GM21423 (cell line): ENCODE data around the gene SUGP2.
"Not testable (repeated sequence)": the region's sequence is repeated elsewhere in the genome, so short reads cannot be mapped to it uniquely, and the experiment has no call there.

Experiments used
- ATAC-seq: cut with Tn5 transposase; IDR thresholded peaks from one replicate; pipeline ENCODE4 v1.9.1; 2021; ENCODE audit warnings: mild to moderate bottlenecking, moderate library complexity; ENCODE audit not compliant: unreplicated experiment

The SUGP2 gene

DNA sequence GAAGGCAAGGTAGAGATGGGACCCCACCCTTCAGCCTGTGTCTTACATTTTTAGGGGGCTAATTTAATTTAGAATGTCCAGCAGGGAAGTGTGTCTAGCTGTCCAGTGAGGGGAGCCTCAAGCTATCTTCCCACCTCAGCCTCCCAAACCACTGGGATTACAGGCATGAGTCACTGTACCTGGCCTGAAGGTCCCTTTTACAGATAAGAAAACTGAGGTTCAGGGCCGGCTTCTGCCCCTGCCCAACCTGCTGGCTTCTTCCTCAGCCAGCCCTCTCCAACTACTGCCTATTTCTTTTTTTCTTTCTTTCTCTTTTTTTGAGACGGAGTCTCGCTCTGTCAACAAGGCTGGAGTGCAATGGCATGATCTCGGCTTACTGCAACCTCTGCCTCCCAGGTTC, 72.9 kb downstream of the SUGP2 start:
- ATAC-seq = no peak

- ATAC-seq = no peak
Observed at GRCh38 chr19:18955042-18955441, 78.3 kb downstream of the SUGP2 start.

- ATAC-seq = no peak
Observed at GRCh38 chr19:18954094-18954493, 79.2 kb downstream of the SUGP2 start.

DNA sequence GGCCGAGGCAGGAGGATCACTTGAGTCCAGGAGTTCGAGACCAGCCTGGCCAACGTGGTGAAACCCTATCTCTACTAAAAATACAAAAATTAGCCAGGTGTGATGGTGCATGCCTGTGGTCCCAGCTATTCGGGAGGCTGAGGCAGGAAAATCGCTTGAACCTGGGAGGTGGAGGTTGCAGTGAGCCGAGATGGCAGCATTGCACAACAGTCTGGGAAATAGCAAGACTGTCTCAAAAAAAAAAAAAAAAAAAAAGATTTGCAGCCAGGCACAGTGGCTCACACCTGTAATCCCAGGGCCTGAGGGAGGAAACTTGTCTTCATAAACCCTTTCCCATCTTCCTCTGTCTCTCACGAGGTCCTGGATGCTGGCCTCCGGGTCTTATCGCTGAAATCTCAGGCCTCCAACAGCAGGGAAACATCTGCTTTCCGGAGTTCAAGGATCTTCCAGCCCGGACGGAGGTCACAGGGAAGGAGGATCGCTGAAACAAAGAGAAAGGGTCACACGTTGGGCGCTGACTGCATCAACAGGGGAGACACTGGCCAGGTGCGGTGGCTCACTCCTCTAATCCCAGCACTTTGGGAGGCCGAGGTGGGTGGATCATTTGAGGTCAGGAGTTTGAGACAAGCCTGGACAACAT, 80.8 kb downstream of the SUGP2 start:
- not testable (repeated sequence) for ATAC-seq

DNA sequence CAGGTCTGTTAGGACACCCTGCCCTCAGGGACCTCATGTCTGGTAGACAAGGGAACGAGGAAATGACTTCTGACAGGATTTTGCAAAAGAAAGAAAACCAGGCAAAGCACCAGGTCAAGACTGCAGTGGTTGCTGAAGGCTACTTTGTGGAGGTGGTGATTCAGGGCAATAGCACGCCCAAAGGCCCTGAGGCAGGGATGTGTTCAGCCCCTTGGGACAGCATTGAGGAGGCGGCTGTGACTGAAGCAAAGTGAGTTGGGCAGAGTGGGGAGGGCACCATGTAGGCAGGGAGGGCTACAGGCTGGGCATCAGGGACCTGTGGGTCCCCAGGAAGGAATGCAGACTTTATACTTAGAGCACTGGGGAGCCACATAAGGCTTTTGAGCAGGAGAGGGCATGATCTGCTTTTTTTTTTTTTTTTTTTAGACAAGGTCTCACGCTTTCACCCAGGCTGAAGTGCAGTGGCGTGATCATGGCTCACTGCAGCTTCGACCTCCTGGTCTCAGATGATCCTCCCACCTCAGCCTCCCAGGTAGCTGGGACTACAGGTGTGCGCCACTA, 81.5 kb downstream of the SUGP2 start:
- no peak for ATAC-seq

- no peak for ATAC-seq
Observed at GRCh38 chr19:18949858-18950257, 83.5 kb downstream of the SUGP2 start.

DNA sequence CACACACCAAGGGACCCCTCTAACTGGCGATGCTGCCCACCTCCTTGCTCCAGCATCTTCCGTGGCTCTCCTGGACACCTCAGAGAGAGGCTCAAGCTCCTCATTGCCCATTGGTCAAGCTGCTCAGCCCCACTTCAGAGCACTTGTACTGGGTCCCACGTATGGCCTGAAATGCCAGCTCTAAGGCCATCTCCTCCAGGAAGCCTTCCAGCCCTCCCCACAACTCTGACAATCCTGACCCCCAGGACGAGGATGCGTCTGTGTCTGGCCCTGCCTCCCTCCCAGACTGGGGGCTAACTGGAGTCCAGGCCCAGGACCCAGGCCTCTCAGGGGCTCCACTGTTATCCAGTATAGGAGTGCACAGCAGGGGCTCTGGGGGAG, 84.4 kb downstream of the SUGP2 start:
- no peak for ATAC-seq

DNA sequence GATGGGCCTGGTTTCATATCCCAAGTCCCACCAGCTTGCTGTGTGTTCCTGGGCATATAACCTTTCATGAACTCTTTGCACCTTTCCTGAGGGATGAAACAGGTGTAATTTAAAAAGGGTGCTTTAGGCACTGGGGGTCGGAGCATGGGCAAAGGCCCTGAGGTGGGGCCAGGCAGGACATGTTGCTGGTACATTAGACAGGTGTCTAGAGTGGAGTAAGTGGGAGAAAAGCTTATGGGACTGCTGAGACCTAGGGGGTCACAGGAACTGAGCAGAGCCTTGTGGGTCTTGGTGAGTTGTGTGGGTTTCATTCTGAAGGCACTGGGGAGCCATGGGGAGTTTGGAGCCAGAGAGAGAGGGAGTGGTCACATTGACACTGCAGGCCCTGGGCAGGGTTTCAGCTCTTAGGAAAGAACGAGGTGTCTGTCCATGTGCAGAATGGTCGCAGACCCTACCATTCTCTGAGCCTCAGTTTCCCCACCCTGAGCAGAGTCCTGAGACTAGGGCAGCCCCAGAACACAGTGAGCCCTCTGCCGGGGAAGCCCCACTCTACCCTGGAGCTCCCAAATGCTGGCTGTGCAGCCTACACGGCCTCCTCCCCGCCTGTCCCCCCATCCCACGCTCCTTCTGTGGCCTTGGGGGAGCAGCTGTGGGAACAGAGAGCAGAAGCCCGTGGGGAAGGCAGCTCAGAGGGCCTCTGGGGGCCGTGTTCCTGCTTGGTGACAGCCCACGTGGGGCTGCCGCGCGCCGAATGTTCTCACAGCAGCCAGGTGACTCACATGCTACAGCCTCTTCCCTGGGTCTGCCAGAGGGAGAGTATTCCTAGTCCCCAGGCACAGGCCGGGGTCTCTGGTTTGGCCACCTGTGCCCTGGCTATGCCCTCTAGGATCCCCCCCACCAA, 85.0 kb downstream of the SUGP2 start:
- ATAC-seq = no peak

DNA sequence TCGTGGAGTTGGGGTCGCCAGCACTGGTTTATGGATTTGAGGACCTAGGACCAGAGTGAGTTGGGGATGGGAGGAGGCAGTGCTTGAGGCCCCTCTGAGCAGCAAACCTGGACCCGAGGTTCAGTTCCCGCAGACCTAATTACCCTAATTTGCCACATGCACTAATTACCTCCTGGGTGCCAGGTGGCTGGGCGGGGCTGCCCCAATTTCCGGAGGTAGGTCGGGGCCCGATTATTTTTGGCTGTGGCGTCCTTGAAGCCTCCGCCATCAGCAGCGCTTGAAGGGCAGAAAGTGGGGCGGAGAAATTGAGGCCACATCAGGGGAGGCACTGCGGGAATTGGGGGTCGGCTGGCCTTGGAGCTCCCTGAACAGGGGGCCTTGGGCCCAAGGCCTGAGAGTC, 86.4 kb downstream of the SUGP2 start:
- no peak for ATAC-seq

DNA sequence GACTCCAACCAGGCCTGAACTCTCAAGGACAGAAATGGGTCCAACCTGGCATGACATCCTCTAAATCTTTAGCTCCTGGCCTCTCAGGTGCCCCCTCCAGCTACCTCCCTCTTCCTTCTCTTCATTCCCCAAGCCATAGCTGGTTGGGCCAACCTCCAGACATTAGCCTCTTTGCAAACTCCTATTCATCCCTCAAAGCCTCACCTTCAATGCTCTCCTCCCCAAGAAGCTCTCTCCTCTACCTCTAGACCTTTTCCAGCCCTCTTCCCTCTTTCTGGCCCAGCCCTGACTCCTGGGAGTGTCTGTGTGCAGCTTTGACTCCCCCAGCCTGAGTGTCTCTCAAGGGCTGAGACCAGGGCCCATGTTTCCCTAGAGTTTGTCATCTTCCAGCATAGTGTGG, 87.0 kb downstream of the SUGP2 start:
- no peak for ATAC-seq

- ATAC-seq = no peak
Observed at GRCh38 chr19:18945297-18945696, 88.0 kb downstream of the SUGP2 start.

- no peak for ATAC-seq
Observed at GRCh38 chr19:18943465-18943864, 89.9 kb downstream of the SUGP2 start.

GRCh38 chr19:18942692-18943091, 90.6 kb downstream of the SUGP2 start:
- ATAC-seq = no peak

DNA sequence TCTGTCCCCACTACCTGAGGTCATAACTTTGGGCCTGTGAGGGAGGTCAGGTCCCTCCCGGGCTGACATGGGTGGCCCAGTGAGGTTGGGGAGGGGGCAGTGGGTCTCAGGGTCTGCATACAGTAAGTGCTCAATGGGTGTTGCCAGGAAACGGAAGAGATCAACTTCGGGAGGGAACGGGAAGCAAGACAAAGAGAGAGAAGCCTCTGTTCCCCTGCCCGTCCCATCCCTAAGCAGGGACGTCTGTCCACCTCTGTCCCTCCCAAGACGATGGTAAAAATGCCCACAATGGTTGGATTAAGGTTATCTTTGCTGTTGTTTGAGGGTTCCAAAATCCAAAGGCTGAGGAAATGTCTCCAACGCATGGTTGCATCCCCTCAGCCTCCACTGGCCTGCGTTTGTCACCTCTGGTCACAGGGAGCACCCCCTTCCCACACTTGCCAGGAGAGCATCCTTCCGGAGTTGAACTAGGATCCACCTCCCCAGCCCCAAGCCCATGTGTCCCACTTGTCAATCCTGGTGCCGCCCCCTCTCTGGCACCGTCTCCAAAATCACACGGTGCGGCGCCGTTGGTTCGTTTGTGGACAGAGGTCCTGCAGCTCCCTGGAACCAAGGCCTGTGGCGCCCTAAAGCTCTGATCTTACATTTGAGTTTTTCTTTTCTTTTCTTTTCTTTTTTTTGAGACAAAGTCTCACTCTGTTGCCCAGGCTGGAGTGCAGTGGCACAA, 91.5 kb downstream of the SUGP2 start:
- no peak for ATAC-seq
